Hippocampal formation (tissue), 2 donors: Measurements from ENCODE around the gene CSRNP3.

Experiments
- DNase-seq, 2 donors: peaks; one replicate each; lab custom pipeline; 2025; lab: John Stamatoyannopoulos, UW

Gene CSRNP3

DNA sequence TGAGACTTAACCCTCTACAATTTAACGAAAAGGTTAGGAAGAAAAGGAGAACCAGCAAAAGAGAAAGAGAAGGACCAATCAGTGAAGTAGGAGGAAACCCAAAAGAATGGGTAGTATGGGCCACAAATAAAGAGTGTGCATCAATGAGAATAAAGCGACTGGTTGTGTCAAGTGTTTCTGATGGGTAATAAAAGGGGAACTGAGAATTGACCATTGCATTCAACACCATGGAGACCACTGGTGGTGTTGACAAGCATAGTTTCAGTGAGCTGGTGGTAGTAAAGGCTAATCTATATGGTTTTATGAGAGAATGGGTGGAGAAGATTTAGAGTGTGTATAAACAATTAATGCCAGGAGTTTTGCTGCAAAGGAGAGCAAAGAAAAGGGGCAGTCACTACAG lies 75.4 kb downstream of the CSRNP3 start:
- no peak for DNase-seq

DNA sequence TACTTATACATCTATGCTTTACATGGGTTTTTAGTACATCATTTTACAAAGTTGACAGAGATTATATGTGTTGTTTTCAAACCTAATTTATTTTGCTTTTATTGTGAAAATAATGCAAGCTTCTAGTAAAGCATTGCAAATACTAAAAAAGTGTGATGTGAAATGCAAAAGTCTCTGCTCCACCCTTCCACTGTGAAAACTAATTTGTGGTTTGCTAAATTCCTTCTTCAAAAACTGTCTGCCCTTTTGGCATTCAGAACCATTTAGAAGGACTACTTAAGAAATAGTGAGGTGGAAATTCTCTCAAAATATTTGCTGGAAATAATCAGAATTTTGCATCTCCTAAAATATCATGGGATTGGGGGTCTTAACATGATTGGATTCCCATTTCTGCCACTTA lies 78.4 kb downstream of the CSRNP3 start:
- no peak for DNase-seq

DNA sequence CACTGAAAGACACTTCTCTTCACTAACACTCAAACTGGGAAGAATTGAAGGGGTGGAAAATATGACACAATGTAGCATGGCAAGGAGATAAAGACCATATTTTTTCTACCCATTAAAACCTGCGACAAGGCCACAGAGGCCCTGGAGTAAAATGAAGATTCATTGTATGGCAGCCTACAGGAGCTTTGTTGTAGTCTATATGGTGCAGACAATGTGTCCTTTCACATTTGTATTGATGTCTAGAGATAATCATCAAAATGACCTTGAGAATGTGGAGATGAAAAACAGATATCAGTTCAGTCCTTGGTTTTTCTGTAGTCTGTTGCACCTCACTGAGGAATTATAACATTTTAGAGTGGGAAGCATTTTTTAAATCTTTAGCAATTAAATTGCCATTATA lies 80.1 kb downstream of the CSRNP3 start:
- DNase-seq, result no peak

DNA sequence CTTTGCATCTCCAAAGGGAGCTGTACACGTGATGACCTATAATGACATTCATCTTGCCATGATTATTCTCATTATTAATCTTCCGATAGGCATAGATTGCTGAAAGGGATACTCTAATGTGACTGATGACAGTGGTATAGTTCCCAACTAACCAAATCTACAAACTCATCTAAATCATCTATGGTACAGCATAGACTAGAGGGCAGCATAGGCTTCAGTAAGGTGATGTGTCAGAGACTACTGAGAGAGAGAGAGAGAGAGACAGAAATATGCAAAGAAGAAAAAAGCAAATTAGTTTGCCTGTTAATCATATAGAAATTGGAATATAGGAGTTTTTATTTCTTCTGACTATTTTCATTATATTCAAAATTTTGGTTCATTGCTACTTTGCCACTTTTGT lies 89.3 kb downstream of the CSRNP3 start:
- no peak for DNase-seq

DNA sequence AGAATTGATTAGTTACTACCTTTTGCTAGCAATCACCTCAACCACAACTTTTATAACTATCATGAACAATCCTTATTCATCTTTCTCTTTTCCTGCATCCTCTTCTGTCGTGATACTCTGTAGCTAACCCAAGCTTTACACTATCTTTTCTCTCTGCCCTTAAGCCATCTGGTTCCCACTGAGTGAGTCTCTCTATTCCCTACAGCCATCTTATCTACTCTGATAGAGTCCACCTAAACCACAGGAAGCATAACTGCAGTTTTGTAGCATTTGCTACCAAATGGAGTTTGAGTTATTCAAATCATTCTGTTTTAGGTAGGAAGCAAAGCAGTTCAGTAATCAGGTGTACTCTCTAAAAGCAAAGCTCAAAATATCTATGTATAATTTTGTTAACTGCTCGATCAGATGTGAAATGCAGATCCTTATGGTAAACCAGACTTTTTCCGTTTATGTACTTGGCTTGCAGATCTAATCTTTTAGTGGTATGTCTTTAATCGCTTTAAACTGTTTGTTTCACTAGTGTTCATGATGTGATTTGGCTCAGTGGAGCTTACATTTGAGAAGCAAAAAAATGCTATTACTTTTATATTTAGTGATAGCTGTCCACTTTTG lies 91.0 kb downstream of the CSRNP3 start:
- no peak for DNase-seq

DNA sequence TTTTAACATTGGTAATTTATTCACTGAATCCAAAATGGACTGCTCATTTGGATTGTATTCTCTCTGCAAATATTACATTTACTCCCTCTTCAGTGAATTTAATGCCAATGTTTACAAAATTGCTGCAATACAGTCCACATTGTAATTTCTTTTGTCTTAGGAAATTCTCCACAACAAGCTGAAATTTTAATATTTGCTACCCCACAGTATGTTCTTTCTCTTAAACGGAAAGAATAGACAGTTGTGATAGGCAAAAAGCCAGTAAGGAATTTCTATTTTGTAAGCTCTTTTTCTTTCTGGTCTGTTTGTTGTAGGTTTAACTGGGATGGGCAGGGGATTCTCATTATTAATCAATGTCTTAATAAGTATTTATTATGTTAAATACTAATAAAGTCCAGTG lies 92.0 kb downstream of the CSRNP3 start:
- DNase-seq, result no peak

DNA sequence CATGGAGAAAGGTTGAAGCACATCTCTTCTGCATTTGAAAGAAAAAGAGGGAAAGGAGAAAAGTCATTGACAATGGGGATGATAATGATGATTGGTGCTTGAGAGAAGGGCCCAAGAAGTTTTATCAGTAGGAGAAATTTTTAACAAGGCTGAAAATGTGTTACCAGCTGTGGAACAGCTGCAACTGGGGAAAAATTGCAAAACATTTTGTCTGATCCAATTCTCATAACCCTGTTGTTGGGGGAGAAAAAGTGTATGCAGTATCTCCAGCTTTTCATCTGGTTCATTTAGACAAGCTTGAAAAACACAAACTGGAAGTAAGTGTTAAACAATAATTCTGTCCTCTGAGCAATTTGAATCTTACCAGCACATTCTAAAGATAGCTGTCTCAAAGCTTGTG lies 92.7 kb downstream of the CSRNP3 start:
- DNase-seq, result no peak

DNA sequence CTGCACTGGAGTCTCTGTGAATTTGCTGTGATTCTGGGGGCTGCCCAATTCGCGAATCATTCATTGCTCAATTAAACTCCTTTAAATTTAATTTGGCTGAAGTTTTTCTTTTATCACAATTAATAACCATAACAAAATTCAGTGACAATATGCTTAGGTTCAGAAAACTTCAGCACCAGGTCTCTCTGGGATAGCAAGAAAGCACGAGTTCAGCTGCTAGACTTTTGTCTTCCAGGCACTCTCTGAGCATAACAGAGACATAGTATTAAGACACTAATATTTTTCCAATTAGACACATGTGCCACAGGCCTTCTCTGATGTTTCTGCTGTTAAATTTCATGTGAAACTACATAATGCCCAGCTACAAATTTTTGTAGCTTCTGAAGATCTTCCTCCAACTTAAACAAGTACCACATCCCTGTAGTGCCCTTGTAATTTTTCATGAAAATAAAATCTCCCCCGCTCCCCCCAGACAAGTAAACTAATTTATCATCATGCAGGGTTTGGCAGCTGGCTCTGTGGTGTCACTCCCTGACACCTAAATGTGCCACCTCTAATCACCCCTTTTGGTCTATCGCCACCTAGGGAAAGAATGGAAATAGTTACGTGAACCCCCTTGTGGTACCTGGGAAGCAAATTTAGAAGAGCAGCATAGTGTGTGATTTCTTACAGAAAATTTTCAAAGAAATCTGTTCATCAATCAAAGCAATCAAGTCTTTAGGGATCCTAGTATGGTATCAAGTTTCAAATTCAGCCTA lies 94.1 kb downstream of the CSRNP3 start:
- DNase-seq, result no peak

DNA sequence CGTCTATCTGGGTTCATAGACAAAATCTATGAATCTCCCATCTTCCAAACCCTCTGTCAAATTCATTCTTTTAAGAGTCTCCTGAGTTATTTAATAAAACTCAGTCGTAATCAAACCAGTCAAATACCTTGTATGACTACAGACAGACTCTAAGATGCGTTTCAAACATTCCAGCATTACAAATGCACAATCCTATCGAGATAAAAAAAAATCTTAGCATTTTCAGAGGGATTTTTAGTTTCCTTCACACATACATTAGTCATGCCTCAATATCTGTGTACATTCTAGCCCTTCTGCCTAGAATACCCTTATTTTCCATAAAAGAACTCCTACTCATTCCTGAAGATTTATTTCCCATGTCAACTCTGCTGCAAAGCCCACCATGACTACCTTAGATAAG lies 96.5 kb downstream of the CSRNP3 start:
- no peak for DNase-seq

DNA sequence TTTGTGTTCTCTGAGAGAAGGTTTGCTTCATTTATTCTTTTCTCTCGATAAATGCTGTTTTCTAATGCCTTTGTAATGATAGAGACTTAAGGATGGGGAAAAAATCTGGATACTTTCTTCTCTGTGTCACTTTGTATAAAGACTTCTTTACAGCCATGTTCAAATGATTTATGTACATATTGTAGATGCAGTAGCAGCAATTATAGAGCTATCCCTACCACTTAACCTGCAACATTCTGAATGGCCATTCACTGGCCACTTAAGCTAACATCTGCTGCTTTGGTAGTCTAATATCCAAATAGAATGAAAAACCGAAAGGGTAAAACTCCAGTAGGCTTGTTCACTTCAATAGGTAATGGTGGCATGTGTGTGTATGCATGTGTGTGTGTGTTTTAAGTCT lies 97.8 kb downstream of the CSRNP3 start:
- no peak for DNase-seq

DNA sequence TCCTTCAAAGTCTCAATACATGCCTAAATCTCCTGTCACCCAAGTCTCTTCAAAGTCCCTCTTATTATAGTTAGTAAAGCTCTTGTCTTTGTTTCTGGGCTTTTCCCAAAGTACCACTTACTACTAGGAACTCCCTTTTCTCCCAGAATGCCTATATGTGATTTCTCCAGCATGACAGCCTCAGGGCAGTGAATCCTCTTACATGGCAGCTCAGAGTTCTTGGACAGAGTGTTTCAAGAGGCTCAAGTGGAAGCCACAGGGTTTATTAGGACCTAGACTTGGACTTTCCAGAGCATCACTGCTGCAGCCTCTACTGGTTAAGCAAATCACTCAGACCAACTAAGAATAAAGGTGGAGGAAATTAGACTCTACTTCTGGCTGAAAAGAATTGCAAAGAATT lies 98.9 kb downstream of the CSRNP3 start:
- no peak for DNase-seq

DNA sequence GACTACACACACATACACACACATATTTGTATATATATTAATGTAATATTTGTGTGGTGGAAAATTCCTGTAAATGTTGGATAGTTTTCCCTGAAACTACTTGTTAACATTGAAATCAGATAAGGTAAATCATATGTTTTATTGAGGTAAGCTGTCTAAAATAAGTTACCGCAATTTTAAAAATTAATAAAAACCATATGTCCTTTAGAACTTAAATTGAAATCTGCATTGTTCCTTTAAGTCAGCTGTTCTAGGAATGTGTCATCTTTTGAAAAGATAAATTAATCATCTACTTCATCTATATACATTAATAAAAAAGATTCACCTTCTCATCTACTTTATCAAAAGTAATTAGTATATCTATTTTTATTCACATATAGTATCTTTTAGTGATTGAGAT lies 102.0 kb downstream of the CSRNP3 start:
- no peak for DNase-seq

DNA sequence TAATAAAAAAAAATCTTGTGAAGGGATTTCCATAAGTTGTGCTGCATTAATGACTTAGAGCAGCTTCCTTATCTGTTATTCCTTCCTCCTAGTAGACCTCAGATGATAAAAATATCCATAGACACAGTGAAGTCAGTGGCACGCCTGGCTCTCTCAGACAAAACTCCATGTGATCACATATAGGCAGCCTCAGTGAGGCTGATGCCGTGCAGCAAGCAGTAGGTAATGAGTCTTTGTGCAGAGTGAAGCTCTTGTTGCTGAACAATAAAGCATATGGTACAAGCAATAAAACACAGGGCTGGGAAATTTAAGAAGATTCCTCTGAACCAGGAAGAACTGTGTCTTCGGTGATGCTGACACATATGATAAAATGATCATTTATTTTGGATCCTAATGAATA lies 102.7 kb downstream of the CSRNP3 start:
- DNase-seq, result peak; percentile 9 to 67

DNA sequence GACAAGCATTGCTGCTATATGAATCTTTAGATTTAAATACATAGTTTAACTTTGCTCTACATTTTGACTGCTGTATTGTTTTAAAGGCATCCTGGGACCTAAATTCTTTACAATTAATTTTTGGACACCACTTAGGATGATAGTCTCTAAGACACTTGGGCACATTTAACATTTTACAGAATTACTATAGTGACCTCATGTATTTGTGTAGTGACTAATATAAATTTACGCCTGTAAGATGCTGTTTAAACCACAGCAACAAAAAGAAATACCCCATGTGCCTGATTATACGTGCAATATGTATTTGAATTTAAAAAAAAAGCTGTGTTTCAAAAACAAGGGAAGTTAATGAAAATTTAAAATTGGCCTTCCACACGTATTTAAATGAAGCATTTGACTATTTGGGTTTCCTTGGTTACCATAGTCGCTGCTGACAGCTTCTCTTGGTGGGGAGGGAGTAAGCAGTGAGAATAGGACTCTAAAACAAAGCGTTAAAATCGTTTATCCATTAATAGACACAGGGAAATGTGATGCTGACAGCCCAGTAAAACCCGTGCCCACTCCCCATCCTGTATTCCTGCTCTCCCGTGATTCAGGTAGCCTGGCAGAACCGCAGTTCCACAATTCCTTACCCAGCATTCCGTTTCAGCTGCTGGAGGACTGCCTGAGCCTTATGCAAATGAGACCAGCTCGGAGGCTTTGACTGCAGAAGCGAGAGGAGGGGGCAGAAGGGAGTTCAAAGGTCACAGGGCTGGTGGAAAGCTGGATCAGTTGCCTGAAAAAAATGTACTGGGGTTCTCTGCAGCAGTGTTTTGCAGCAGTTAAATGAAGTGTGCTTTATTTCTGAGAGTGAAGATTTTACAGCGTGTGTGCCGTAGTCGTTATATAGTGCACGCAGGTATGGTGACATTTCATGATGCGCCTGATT lies 104.3 kb downstream of the CSRNP3 start:
- DNase-seq, result peak; percentile 67 to 79

DNA sequence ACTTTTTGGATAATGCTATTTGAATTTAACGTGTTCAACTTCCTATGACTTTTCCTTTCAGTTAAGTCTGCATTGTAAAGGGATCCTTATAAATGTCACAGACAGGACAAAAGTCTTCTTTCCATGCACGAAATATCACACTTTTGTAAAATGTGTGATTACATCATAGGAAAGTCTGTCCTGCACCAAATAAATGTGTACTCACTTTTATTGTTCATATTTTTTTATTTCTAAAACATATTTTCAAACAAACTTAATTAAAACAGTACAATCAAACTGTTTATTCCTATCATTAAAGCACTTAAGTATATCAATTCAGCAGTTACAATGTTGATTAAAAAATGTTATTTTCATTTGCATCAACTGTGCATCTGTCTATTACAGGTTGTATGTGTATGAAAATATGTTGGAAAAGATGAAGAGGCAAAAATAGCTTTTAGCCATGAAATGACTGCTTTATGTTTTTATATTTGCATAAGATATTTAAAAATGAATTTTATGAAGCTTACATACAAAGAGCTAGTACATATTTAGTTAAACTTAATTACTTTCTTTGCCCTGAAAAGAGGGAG lies 105.6 kb downstream of the CSRNP3 start:
- no peak for DNase-seq

DNA sequence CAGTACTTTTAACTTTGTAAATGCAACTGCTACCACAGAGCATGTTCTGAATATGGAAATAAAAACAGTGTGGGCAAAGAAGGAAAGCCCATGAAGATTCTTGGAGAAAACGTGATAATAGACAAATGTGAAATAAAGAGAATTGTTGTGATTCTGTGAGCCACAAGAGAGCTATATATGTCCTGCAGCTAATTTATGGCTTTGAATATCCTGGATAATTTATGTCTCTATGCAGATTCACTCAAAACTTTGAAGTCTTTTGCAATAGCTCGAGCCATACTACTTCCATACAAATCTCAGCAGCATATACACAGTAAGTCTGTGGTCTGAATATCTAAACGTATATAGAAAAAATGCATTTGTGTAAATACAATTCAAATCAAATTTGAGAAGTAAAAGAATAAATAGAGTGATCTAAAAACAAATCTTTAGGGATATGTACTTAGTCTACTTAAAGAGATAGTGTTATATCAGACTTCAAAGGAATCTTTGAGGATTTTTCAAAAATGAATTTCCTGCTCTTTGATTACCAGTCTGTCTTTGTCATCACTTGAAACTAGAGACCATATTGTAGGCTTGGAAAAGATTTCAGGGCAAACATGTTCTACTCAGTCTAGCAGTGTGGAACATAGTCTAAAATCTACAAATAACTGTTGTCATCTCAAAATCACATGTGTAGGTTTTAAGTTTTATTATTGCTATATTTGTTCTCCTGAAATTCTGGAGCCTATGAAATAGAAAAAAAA lies 107.1 kb downstream of the CSRNP3 start:
- DNase-seq, result no peak

DNA sequence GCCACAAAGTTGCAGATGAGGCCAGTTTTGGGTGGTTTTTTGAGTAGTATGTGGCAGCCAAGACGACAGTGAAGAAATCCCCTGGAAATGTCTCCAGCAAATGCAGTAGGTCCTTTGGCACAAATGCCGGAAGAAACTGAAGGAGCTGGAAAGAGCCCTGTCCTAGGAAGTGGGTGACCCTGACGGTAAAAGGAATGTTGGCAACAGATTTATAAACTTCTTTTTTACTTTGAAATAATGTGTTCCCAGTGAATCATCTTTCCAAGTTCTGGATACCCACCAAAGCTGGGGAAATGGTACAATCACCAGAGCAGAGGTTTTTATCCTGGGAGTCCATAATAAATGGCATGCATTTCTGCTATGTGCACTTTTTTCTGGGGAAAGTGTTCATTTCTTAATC lies 112.9 kb downstream of the CSRNP3 start:
- DNase-seq, result no peak

DNA sequence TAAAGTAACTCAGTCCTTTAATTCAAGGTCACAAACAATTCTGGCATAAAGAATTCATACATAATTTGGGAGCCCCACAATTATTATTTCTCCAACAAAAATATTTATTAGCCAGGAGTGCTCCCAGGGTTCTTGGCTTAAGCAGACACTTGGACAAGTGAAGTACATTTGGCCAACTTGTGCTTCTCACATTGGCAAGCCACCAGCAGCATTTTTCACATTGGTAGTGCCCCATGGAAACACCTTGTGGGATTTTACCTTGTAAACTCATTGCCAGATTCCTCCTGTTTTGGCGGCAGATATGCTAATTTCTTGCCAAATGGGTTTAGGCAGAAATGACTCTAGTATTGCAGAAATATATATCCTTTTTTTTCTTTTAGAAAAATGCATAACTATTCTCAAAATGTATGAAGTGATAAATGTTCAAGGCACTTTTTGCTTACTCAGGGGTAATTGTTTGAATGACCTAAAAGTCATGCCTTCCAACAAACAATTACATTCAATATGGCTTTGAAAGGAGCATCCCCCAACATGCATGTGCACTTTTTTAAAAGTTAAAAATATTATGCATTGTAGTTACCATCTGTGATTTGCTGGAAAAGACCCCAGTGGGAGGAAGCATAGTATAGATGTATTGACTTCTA lies 113.5 kb downstream of the CSRNP3 start:
- DNase-seq, result no peak

DNA sequence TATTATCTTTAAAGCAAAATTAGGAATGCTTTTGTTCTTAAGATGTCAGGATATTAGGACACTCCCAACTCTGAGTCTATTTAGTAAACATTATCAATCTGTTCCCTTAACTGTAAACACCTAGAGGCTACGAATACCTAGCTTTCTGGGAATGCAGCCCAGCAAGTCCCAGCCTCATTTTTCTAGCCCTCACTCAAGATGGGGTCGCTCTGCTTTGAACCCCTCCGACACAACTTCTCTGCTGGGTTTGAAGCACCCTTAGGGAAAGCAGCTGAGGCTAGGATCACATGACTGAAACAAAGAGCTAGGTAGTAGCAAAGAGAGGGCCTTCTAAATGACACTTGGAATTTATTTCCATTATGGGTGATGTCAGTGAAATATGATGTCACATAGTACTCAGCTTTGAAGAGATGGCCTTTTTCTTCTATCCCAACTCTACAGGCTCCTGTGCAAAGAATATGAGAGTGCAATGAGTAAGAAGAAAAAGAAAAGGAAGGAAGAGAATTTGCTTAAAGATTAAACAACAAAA lies 114.7 kb downstream of the CSRNP3 start:
- DNase-seq, result no peak

DNA sequence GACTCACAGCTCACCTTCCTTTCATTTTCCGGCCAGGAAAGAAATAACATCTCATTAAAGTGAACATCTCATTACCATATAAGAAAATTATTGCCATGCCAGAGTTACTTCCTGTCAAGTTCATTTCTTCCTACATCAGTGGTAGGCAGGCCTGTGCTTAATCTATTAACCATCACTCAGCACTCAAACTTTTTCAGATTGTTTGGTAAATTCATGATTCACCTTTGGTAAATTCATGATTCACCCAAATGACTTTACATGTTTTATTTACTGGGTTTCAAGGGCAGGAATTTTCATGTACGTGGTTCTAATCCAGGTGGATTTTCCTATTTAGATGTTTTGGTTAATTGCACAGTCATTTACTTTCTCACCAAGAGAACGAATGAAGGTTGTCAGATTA lies 116.5 kb downstream of the CSRNP3 start:
- DNase-seq, result no peak

DNA sequence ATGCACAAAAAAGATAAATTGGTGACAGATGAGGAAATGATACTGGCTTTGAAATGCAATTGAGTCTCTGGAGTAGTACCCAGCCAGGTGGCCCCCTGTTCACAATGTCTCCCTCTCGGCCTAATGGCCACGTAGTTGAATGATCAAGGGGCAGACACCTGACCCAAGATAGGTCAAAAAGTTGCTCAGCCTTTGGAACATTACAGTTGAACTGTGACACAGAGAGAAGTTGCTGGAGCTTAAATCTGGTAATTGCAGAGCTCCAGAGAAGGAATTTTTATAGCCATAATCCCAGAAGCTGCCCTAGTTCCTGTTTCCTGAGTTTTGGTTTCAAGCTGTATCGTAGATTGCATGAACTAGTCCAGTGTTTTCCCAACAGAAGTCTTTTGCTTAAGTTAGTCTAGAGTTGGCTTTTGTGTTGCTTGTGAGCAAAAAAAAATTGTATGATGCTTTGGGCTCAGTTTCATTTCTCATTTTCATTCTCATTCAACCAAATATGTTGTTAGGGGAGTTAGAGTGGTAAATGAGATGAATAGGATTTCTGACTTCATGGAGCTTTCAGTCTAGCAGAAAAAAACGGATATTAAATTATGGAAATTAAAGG lies 117.9 kb downstream of the CSRNP3 start:
- DNase-seq, result no peak
